Hematopoietic multipotent progenitor cell (in vitro differentiated cells): ENCODE data around the gene SYNPO2L. TPM values are rescaled to one million over a fixed set of nuclear protein-coding genes. Genes with fewer than 3 reads are reported as not detected.
A peak's percentile ranks its signal among the peaks of the same experiment; 100 is the strongest.

Experiments
- DNase-seq, 3 donors: peaks; one replicate each; pipeline ENCODE4 v3.0.0-alpha.2; 2011 to 2015; ENCODE audit warnings: low read depth in 2 of 3, low spot score in 2 of 3
- total RNA-seq: library from RNA; depleted of rRNA; stranded (reverse); fragments of >200 nt; gene quantifications from one replicate; pipeline ENCODE4 v1.2.3, GENCODE V29; 2012

Gene SYNPO2L
- total RNA-seq, 1 donor, result not detected

DNA sequence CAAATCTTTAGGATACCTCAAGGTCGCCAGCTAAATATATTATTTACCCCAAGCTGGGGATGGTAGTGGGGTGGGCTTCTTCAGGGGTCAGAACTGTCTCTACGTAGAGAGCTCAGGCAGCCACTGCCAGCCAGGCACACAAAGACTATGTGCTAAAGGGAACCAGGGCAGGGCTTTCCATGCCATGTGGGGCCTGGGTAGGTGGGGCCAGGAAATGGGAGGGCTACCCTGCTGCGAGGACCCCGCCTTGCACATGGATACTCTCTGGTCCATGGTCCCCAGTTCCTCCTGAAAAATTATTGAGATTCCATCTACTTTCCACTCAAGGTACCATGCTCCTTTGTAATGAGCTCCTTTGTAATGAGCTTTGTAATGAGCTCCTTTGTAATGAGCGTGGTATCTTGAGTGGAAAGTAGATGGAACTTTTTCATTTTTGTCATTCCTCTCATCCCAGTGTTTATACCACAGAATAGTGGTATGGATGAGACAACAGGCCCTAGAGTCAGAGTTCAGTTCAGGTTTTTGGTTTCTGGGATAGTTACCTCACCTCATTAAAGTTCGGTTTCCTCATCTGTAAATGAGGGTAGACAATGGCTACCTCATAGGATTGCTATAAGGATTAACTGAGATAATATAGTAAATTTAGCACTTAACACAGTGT is 5.8 kb downstream of the SYNPO2L start:
- no peak for DNase-seq

- DNase-seq, result no peak
Measured at GRCh38 chr10:73648975-73649829, 6.6 kb downstream of the SYNPO2L start.

DNA sequence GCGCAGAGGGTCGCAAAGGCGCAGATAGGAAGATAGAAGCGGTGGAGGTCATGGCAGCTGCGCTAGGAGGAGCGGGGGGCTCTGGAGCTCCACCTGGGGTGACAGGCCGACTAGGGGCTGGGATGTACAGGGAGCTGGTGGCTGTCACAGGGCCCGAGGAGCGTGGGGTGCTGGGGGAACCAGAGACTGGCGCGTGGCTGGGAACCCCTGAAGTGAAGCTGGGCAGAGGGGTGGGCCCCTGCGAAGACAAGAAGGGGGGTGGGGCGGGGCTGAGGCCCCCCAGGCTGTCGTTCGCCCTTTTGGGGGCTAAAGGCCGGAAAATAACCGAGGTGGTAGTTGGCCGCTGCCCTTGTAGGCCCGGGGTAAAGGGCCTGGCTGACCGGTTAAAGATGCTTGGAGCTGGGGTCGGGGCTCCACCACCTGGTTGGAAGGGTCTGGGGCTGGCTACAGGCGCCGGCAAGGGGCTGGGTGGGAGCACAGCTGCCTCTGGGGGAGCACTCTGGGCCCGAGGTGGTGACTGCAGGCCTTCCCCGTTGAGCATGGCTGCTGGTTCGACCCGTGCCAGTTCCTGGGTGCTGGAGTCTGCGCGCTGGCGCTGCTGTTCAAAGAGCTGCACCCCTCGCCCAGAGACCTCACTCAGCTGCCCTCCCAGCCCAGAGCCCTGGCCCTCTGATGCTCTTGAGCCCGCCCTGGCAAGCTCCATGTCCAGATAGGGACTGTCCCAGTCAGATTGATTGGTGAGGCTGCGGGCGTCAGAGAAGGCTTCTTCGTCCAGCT is 7.8 kb downstream of the SYNPO2L start:
- no peak for DNase-seq

- DNase-seq, result peak in 2 of 3 donors; percentile 74 to 83
Measured at GRCh38 chr10:73647211-73647874, 8.5 kb downstream of the SYNPO2L start.

DNA sequence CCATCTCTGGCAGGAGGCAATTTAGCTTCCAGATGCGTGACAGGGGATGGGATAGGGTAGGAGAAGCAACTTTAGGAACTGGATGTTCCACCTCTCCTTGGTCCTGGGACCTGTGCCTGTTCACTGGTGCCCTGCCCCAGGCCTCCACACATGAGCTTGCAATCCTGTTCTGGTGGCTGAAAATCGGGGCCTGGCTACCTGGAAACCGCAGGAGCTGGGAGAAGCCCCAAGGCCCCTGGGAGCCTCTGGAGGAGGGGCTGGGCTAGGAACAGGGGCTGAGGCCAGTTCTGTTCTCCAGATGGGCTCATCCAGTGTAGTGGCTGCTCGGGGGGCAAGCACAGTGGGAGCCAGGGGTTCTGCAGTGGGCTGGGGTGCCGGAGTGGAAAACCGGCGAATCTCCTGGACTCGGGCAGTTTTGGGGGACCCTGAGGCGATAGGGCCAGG is 9.2 kb downstream of the SYNPO2L start:
- no peak for DNase-seq

- no peak for DNase-seq
Measured at GRCh38 chr10:73645251-73645650, 10.6 kb downstream of the SYNPO2L start.

DNA sequence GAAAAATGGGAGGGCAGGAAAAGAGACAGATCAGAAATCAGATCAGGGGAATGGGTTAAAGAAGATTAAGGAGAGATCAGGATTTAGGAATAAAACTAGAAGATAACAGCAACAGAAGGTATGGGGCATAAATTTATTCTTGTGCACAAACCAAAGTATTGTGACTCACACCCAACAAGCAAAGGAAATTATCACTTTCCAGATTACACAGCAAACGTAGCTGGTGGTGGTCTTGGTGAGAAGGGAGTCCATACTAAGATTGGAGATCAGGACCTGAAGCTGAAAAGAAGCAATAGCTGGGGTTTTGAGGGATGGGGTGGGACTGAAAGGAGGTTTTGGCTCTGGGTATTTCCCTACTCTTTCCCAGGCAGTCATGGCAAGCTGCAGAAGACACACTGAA is 11.1 kb downstream of the SYNPO2L start:
- DNase-seq, result no peak

DNA sequence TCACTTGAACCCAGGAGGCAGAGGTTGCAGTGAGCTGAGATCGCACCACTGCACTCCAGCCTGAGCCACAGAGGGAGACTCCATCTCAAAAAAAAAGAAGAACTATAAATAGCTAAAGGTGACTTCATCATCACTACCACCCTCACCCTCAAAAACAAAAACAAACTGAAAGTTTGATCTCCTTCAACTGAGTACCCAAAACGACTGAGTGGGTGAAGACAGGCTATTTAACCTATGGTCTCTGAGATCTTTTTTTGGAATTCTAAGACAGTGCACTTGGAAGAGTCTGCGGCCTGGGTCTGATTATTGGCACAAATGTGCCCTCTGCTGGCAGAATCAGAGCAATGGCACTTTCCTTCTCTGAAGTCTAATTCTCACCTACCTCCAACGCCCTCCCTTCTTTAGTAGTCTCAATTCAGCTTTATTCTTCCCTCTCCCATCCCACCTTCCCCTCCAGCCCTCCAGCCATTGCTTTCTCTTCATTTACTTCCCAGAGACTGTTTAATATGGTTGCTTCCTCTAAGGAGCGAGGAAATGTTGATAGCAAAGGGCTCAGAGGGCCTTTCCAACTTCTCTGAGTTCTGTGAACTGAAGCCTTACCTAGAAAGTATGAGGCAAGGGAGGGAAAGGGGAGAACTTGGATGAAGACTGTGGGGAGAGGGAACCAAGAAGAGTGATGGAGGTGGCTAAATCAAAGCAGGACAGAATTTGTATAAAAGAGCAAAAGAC is 11.7 kb downstream of the SYNPO2L start:
- peak; percentile 31 to 80 (median 66) for DNase-seq

- DNase-seq, result no peak
Measured at GRCh38 chr10:73643362-73643761, 12.5 kb downstream of the SYNPO2L start.

GRCh38 chr10:73641328-73642060 is 14.3 kb downstream of the SYNPO2L start, which contains the start of gene MYOZ1:
TSS of gene MYOZ1 (minus strand) at chr10:73641474. CDS start at chr10:73640017, 1,457 bp downstream.
- no peak for DNase-seq

- DNase-seq, result no peak
Measured at GRCh38 chr10:73639286-73639685, 16.5 kb downstream of the SYNPO2L start.

- DNase-seq, result no peak
Measured at GRCh38 chr10:73635781-73636180, 20.0 kb downstream of the SYNPO2L start.

DNA sequence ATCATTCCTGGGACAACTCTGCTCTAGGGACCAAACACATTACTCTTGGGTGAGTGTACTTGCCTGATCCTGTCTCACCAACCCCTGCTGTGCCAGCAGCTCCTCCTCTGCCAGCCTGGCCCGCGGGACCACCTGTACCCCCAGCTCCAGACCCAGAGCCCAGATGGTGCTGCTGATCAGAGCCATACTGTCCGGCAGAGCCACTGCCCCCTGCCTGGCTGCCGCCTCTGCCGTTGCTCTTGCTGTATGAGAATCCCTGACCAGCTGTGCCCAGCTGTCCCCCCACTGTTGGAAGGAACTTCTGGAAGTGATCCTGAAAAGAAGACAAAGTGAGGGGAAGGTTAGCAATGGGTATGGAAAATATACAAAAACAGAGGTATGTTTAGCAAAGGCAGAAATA is 21.4 kb downstream of the SYNPO2L start:
- no peak for DNase-seq

- DNase-seq, result no peak
Measured at GRCh38 chr10:73629165-73629564, 26.7 kb downstream of the SYNPO2L start.

- DNase-seq, result no peak
Measured at GRCh38 chr10:73628405-73628804, 27.4 kb downstream of the SYNPO2L start.

DNA sequence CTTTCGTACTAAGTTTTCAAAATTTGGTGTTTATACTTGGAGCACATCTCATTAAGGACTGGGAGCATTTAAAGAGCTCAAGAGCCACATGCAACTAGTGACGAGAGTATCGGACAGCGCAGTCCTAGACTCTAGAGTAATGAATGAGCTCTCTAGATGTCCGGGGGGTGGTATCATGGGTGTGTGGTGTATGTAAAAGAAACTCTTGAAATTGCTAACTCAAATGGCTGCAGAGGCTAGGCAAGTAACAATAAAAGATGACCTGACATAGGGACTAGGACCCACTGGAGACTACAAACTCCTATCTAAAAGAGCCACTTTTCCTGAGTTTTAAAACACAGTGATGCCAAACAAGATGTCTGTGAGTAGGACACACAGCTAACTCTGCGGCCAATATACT is 28.5 kb downstream of the SYNPO2L start:
- DNase-seq, result no peak

- DNase-seq, result peak; percentile 82 to 99 (median 97)
Measured at GRCh38 chr10:73625884-73626752, 29.7 kb downstream of the SYNPO2L start.
